Epithelial cell of prostate (primary cell): ENCODE results near the gene LRRC38.
"Not testable (repeated sequence)": the region's sequence is repeated elsewhere in the genome, so short reads cannot be mapped to it uniquely, and the experiment has no call there.

Experiments
- DNase-seq: peaks from one replicate; pipeline ENCODE4 v3.0.0-alpha.2; 2011; ENCODE audit warnings: low read depth, low spot score
- H3K27ac ChIP-seq: fragments of 450-650 bp; 2 replicates; pipeline ENCODE4 v1.5.1; 2017; ENCODE audit warnings: mild to moderate bottlenecking

Gene LRRC38

GRCh38 chr1:13478692-13479091 is 35.1 kb downstream of the LRRC38 start:
- no peak for DNase-seq
- no peak overlapping the region for H3K27ac ChIP-seq

DNA sequence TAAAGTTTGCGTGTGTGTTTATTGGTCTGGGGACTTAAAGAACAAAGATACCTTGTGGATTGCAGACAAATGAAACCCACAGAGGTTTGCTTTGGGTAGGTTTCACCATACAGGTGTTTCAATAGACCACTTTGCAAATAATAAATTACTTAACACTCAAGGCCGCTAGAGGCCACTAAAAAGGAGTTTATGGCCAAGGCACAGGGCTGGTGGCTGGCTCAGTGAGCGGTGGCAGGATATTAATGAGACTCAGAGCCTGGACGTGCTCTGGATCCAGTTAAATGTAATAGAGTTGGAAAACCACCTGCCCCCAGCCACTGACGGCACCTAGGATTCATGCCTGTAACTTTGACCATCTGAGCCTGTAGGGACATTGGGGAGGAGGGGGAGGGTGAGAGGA is 44.5 kb downstream of the LRRC38 start:
- no peak for DNase-seq
- no peak overlapping the region for H3K27ac ChIP-seq

- H3K27ac ChIP-seq: no peak overlapping the region
- no peak for DNase-seq
These were observed 48.3 kb downstream of the LRRC38 start for GRCh38 chr1:13465515-13465914.

DNA sequence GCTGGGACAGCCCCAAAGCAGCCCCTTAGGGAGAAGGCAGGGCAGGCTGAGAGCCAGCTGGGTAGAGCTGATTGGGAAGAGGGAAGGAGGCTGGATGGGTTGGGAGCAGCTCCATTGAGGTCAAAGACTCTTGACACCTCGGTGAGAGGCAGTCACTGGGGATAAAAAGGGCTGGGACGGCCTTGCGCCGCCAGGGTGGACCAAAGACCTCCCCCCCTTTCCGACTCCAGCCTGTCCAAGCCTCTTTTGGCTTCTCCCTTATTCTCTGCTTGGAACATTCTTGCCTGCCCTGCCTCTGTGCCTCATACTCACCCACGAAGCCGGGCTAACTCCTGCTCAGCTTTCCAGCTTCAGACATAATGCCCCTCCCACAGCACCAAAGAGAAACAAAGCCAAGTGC is 51.1 kb downstream of the LRRC38 start:
- no peak overlapping the region for H3K27ac ChIP-seq
- no peak for DNase-seq

GRCh38 chr1:13461977-13462376 is 51.8 kb downstream of the LRRC38 start:
- H3K27ac ChIP-seq: no peak overlapping the region
- no peak for DNase-seq

GRCh38 chr1:13456904-13457532 is 56.8 kb downstream of the LRRC38 start:
- no peak for DNase-seq
- H3K27ac ChIP-seq: no peak overlapping the region

DNA sequence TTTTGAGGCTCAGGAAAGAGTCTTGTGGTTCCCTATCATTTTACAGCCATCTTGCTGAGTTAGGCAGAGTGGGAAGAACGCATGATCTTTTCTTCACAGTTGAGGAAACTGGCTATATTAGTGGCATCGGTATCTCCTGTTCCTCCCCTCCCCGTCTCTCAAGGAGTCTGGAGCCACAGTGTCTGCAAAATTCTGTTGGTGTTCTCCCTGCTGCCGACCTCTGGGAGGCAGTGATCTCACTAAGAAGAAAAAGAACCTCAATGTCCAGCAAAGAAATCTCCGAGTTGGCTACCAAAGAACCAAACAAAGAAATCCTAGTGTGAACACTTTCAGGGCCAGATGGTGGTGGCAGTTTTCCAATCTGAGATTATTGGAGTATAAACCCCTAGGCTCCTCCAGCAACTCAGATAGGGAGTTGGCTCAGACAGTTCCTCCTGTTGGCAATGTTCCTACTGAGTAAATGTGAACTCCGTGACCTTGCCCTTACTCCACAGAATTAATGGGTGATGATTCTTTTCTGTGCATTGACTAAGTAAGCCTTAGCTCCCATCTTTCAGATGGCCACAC is 62.3 kb downstream of the LRRC38 start:
- no peak for DNase-seq
- no peak overlapping the region for H3K27ac ChIP-seq

DNA sequence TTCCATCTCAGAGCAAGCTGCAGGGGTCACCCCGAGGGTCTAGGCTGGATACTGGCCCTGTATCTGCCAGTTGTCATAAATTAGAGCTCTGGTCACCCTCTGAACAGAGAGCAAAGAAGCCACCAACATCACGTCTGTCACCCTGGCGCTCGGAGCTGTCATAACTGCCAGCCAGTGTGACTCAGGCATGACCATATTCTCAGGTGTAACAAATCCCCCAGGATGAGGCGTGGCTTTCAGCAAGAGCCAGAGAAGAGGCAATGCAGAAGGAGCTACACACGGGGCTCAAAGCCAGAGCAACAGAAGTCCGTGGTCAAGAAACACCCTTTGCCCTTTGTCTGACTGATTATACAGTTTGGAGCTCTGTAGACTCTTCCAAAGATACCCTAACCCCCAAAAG is 63.6 kb downstream of the LRRC38 start:
- no peak for DNase-seq
- no peak overlapping the region for H3K27ac ChIP-seq

DNA sequence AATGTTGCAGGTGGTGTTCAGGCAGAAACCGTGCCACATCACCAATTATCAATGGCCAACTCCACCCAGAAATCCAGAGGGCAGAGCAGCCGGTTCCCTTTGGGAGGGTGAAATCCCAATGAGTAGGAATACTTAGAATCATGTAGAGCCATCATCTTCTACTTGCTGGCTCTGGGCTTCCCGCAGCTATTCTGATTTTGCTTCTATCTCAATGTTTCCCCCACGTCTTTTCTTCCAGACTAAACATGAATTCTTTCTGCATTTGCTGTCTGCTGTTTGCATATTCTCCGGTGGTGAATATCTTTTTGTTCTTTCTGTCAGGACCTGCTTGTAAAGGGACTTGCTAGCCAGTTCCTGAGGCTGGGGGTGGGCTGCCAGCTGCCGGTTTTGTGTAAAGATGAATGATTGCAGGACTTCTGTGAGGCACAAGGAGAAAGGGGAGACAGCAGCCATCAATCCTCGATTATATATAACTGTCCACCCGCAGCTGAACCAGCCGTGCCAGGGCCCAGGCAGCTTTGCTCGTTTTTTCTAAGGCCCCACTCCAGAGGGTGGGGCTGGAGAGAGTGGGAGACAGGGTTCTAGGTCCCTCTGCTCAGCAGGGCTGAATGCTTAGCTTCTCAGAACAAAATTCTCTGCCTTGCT is 70.3 kb downstream of the LRRC38 start:
- DNase-seq: no peak
- no peak overlapping the region for H3K27ac ChIP-seq

DNA sequence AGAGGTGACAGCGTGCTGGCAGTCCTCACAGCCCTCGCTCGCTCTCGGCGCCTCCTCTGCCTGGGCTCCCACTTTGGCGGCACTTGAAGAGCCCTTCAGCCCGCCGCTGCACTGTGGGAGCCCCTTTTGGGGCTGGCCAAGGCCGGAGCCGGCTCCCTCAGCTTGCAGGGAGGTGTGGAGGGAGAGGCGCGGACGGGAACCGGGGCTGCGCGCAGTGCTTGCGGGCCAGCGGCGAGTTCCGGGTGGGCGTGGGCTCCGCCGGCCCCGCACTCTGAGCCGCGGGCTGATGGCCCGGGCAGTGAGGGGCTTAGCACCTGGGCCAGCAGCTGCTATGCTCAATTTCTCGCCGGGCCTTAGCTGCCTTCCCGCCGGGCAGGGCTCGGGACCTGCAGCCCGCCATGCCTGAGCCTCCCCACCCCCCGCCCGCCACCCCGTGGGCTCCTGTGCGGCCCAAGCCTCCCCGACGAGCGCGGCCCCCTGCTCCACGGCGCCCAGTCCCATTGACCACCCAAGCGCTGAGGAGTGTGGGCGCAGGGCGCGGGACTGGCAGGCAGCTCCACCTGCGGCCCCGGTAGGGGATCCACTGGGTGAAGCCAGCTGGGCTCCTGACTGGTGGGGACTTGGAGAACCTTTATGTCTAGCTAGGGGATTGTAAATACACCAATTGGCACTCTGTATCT is 74.6 kb downstream of the LRRC38 start:
- DNase-seq, H3K27ac ChIP-seq: not testable (repeated sequence)

GRCh38 chr1:13435458-13435857 is 78.3 kb downstream of the LRRC38 start:
- no peak for DNase-seq
- no peak overlapping the region for H3K27ac ChIP-seq

GRCh38 chr1:13433694-13434358 is 80.0 kb downstream of the LRRC38 start:
- DNase-seq, H3K27ac ChIP-seq: not testable (repeated sequence)

DNA sequence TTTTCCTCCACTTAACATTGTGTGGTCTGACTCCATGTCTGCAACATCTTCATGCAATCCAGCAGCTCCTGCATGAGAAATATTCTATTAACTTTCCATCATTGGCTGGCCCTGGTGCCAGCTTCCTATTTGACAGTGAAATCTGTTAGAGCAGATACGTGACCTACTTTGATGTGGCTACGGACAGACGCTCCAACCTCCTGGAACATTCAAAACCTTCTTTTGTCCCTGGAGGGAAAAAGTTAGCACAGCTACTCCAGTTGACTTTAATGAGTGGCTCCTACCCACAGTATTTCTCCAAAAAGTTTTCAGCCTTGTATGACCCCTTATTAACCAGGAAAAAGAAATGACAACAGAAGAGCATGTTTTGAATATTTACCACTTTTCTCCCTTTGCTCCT is 81.6 kb downstream of the LRRC38 start:
- no peak for DNase-seq
- H3K27ac ChIP-seq: no peak overlapping the region

GRCh38 chr1:13430495-13430894 is 83.3 kb downstream of the LRRC38 start:
- no peak for DNase-seq

More at GRCh38 chr1:13430495-13430894, 83.3 kb downstream of the LRRC38 start:
- H3K27ac ChIP-seq: no peak overlapping the region
